Measurements from ENCODE around the gene LCP2.

The LCP2 gene

GRCh38 chr5:170292179-170293104 is 5.1 kb downstream of the LCP2 start:
- H3K4me3 ChIP-seq (replicated peaks in 1 of 2; ENCODE audit: low read depth in 2 of 2, low read length in 2 of 2) = no peak overlapping the region
- TF ChIP-seq, protein P1, sequence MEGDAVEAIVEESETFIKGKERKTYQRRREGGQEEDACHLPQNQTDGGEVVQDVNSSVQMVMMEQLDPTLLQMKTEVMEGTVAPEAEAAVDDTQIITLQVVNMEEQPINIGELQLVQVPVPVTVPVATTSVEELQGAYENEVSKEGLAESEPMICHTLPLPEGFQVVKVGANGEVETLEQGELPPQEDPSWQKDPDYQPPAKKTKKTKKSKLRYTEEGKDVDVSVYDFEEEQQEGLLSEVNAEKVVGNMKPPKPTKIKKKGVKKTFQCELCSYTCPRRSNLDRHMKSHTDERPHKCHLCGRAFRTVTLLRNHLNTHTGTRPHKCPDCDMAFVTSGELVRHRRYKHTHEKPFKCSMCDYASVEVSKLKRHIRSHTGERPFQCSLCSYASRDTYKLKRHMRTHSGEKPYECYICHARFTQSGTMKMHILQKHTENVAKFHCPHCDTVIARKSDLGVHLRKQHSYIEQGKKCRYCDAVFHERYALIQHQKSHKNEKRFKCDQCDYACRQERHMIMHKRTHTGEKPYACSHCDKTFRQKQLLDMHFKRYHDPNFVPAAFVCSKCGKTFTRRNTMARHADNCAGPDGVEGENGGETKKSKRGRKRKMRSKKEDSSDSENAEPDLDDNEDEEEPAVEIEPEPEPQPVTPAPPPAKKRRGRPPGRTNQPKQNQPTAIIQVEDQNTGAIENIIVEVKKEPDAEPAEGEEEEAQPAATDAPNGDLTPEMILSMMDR (IDR thresholded peaks at IDR 0.05; ENCODE audit: low read depth, low read length) = no peak
- no peak for DNase-seq (ENCODE audit: low read depth in 2 of 2)

GRCh38 chr5:170290498-170290897 is 7.1 kb downstream of the LCP2 start:
- no peak overlapping the region for H3K4me3 ChIP-seq (replicated peaks in 1 of 2; ENCODE audit: low read depth in 2 of 2, low read length in 2 of 2)
- TF ChIP-seq, protein P1 (IDR thresholded peaks at IDR 0.05; ENCODE audit: low read depth, low read length) = no peak
- DNase-seq (ENCODE audit: low read depth in 2 of 2) = no peak

DNA sequence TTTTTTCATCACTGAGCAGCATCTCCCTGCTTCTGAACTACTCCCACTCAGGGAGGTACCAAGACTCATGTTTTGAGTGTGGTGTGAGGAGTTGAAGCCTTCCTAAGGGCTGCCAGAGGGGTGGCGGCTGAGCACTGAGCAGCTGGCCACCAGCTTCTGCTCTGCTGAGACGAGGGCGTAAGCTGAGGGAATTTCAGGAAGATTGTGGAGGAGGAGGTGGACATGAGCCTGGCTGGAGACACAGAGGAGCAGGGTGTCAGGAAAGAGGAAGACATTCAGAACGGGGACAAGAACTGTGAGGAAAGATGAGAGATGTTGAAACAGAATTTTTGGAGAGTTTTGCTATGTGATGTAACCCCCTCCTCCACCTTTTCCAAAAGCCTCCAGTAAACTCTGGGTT is 7.8 kb downstream of the LCP2 start:
- no peak for DNase-seq (ENCODE audit: low read depth in 2 of 2)
- H3K4me3 ChIP-seq (replicated peaks in 1 of 2; ENCODE audit: low read depth in 2 of 2, low read length in 2 of 2) = no peak overlapping the region

DNA sequence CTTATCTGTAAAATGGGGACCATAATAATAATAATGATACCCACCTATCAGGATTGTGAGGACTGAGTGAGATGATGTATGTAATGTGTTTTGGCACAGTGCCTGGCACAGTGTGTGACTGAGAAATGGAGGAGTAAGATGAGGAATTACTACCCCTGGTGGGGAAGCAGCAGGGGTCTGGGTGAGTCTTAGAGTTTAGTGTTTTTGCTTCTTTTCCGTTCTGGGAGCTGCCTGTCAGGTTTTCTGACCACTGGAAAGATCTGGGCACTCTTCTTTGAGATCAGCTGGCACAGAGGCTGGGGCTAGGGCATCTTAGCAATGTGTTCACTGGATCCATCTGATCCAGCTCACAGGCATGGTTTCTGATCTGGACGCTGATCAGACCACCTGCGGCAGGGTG is 8.5 kb downstream of the LCP2 start:
- no peak for DNase-seq (ENCODE audit: low read depth in 2 of 2)
- TF ChIP-seq, protein P1 (IDR thresholded peaks at IDR 0.05; ENCODE audit: low read depth, low read length) = no peak
- no peak overlapping the region for H3K4me3 ChIP-seq (replicated peaks in 1 of 2; ENCODE audit: low read depth in 2 of 2, low read length in 2 of 2)

More for the DNA sequence above, 7.8 kb downstream of the LCP2 start:
- TF ChIP-seq, protein P1 (IDR thresholded peaks at IDR 0.05; ENCODE audit: low read depth, low read length) = no peak

DNA sequence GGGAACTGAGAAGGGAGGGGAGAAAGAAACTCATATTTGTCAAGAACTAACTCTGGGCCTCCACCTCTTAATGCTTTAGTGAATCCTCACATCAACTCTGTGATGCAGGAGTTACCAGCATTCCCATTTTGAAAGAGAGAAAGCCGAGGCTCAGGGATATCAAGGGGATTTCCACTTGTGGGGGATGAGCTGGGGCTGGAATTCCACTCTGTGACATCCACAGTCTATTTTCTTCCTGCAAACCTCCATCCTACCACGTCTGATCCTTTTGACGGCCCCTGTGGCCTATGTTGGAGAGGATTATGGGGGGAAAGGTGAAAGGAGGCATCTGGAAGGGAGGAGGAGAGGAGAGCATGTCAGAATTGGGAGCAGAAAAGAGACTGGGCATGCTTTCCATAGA is 9.0 kb downstream of the LCP2 start:
- TF ChIP-seq, protein P1 (IDR thresholded peaks at IDR 0.05; ENCODE audit: low read depth, low read length) = no peak
- H3K4me3 ChIP-seq (replicated peaks in 1 of 2; ENCODE audit: low read depth in 2 of 2, low read length in 2 of 2) = no peak overlapping the region
- no peak for DNase-seq (ENCODE audit: low read depth in 2 of 2)

DNA sequence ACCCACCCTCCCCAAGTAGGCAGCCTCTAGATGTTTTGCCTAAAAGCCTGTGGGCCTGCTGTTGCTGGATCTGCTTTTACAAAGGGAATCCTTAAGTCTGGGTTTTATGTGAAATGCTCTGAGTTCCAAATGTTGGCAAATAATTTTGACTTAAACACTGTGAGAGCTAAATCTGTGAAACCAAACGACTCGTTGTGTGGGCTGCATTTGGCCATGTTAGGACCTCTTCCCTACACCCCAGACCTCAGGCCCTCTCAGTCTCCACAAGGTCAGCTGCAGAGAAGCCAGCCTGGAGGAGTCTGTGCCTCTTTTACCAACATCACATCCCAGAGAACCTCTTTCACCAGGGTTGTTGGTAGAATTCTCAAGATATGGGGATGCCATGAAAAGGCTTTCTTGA is 9.4 kb downstream of the LCP2 start:
- TF ChIP-seq, protein P1 (IDR thresholded peaks at IDR 0.05; ENCODE audit: low read depth, low read length) = no peak
- DNase-seq (ENCODE audit: low read depth in 2 of 2) = no peak
- no peak overlapping the region for H3K4me3 ChIP-seq (replicated peaks in 1 of 2; ENCODE audit: low read depth in 2 of 2, low read length in 2 of 2)
